ENCODE results near the gene ZBTB7C. TPM values are rescaled to one million over a fixed set of nuclear protein-coding genes. Genes with fewer than 3 reads are reported as not detected.

Gene ZBTB7C
- total RNA-seq: under 0.01 TPM in 2 replicates

GRCh38 chr18:48408727-48409590 is at the start of gene ZBTB7C:
TSS of gene ZBTB7C (minus strand) at chr18:48409383.

Other genes with a start within 250 kb of the ZBTB7C start
- 31.4 and 43.4 TPM in 2 replicates for gene CTIF, start 129.6 kb upstream of the ZBTB7C start, total RNA-seq